Liver (tissue), 3 donors: ENCODE measurements around the gene RFLNA.

ENCODE experiments used
- EGR1 ChIP-seq, 2 donors: IDR thresholded peaks; 2 replicates each; pipeline ENCODE4 v1.6.1; 2016 to 2018; ENCODE audit warnings: antibody characterized with exemption in 2 of 2, low read depth in 2 of 2
- FOXA1 ChIP-seq: IDR thresholded peaks from 2 replicates; pipeline ENCODE4 v1.6.1; 2016; ENCODE audit warnings: antibody characterized with exemption
- FOXA2 ChIP-seq: IDR thresholded peaks from 2 replicates; pipeline ENCODE4 v1.6.1; 2016; ENCODE audit warnings: antibody characterized with exemption
- HNF4A ChIP-seq, 2 donors: conservative IDR thresholded peaks; 2 replicates each; pipeline ENCODE4 v1.6.1; 2016; ENCODE audit warnings: antibody characterized with exemption in 2 of 2, mild to moderate bottlenecking in 2 of 2
- NR2F2 ChIP-seq: IDR thresholded peaks from 2 replicates; pipeline ENCODE4 v1.6.1; 2016; ENCODE audit warnings: antibody characterized with exemption
- RAD21 ChIP-seq, 2 donors: IDR thresholded peaks; 2 replicates each; pipeline ENCODE4 v1.6.1; 2016; ENCODE audit warnings: antibody characterized with exemption in 2 of 2, mild to moderate bottlenecking in 2 of 2
- SP1 ChIP-seq: IDR thresholded peaks from 2 replicates; pipeline ENCODE4 v1.6.1; 2018; ENCODE audit warnings: antibody characterized with exemption, mild to moderate bottlenecking
- TAF1 ChIP-seq: conservative IDR thresholded peaks from 2 replicates; pipeline ENCODE4 v1.6.1; 2016; ENCODE audit warnings: antibody characterized with exemption, mild to moderate bottlenecking
- TF ChIP-seq, protein P1 (sequence below): fragments of 150-350 bp; IDR thresholded peaks from 2 replicates; pipeline ENCODE4 v1.5.1; 2017; ENCODE audit warnings: improper control_type of control experiment, low read depth, low read length; ENCODE audit not compliant: missing input control
- TF ChIP-seq, protein P2 (sequence below): IDR thresholded peaks from 2 replicates; pipeline ENCODE4 v1.6.1; 2016; ENCODE audit warnings: antibody characterized with exemption, mild to moderate bottlenecking
- TF ChIP-seq, protein P3 (sequence below): IDR thresholded peaks from 2 replicates; pipeline ENCODE4 v1.6.1; 2016; ENCODE audit warnings: antibody characterized with exemption
- donor health status: healthy.
- donor health status: healthy.

DNA sequence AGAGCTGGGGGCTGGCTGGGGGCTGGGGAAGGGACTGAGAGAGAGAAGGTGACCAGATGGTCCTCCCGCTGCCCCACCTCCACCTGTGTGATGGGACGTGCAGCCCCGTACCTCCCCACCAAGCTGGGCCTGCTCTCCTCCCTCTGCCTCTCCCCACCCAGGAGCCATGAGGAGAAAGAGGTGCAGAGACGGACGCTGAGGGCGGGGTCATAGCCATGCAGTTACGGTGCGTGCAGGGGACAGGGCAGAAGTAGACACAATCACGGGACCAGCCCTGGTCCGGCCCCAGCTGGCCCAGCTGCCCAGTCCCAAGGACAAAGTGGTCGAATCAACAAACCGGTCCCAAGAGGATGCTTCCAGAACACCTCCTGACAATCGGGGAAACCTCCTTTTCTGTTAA, 33.2 kb downstream of the RFLNA start:
- TF ChIP-seq HNF4A (conservative IDR thresholded peaks at IDR 0.05) (no peak), NR2F2 (no peak), TAF1 (no peak), SP1 (no peak), RAD21 (IDR thresholded peaks at IDR 0.05) (no peak), FOXA1 (no peak), EGR1 (IDR thresholded peaks at IDR 0.05; ENCODE audit: low read depth in 2 of 2) (no peak), FOXA2 (no peak)
- TF ChIP-seq, protein P1, sequence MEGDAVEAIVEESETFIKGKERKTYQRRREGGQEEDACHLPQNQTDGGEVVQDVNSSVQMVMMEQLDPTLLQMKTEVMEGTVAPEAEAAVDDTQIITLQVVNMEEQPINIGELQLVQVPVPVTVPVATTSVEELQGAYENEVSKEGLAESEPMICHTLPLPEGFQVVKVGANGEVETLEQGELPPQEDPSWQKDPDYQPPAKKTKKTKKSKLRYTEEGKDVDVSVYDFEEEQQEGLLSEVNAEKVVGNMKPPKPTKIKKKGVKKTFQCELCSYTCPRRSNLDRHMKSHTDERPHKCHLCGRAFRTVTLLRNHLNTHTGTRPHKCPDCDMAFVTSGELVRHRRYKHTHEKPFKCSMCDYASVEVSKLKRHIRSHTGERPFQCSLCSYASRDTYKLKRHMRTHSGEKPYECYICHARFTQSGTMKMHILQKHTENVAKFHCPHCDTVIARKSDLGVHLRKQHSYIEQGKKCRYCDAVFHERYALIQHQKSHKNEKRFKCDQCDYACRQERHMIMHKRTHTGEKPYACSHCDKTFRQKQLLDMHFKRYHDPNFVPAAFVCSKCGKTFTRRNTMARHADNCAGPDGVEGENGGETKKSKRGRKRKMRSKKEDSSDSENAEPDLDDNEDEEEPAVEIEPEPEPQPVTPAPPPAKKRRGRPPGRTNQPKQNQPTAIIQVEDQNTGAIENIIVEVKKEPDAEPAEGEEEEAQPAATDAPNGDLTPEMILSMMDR, result no peak
- TF ChIP-seq, protein P2, sequence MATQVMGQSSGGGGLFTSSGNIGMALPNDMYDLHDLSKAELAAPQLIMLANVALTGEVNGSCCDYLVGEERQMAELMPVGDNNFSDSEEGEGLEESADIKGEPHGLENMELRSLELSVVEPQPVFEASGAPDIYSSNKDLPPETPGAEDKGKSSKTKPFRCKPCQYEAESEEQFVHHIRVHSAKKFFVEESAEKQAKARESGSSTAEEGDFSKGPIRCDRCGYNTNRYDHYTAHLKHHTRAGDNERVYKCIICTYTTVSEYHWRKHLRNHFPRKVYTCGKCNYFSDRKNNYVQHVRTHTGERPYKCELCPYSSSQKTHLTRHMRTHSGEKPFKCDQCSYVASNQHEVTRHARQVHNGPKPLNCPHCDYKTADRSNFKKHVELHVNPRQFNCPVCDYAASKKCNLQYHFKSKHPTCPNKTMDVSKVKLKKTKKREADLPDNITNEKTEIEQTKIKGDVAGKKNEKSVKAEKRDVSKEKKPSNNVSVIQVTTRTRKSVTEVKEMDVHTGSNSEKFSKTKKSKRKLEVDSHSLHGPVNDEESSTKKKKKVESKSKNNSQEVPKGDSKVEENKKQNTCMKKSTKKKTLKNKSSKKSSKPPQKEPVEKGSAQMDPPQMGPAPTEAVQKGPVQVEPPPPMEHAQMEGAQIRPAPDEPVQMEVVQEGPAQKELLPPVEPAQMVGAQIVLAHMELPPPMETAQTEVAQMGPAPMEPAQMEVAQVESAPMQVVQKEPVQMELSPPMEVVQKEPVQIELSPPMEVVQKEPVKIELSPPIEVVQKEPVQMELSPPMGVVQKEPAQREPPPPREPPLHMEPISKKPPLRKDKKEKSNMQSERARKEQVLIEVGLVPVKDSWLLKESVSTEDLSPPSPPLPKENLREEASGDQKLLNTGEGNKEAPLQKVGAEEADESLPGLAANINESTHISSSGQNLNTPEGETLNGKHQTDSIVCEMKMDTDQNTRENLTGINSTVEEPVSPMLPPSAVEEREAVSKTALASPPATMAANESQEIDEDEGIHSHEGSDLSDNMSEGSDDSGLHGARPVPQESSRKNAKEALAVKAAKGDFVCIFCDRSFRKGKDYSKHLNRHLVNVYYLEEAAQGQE, result no peak
- TF ChIP-seq, protein P3, sequence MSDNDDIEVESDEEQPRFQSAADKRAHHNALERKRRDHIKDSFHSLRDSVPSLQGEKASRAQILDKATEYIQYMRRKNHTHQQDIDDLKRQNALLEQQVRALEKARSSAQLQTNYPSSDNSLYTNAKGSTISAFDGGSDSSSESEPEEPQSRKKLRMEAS, result no peak
